ENCODE data around the gene NGF. TPM values are rescaled to one million over a fixed set of nuclear protein-coding genes. Genes with fewer than 3 reads are reported as not detected.
"Not testable (repeated sequence)": the region's sequence is repeated elsewhere in the genome, so short reads cannot be mapped to it uniquely, and the experiment has no call there.

The NGF gene
- total RNA-seq, 1 donor from 2014 or later, result 12.9 TPM

GRCh38 chr1:115363171-115363570 lies 25.1 kb upstream of the NGF start:
- H3K79me2 ChIP-seq (ENCODE audit: insufficient read depth, low read length), result no peaks in the 10 kb centered on the region
- peaks cover 26% of the 10 kb centered on the region for H3K9me3 Mint-ChIP-seq (ENCODE audit: unreplicated experiment)
- H2AFZ ChIP-seq (ENCODE audit: low read depth, low read length), result no peak overlapping the region
- H3K9ac ChIP-seq (ENCODE audit: low read length), result no peak overlapping the region
- H3K4me2 ChIP-seq (ENCODE audit: low read length), result no peak overlapping the region
- H3K27me3 ChIP-seq (ENCODE audit: insufficient read depth, low read length), result no peaks in the 10 kb centered on the region
- H4K20me1 ChIP-seq (ENCODE audit: insufficient read depth, low read length), result no peaks in the 10 kb centered on the region
- peaks cover 2% of the 10 kb centered on the region for H3K27me3 Mint-ChIP-seq (ENCODE audit: low read depth, unreplicated experiment)
- TF ChIP-seq EZH2 (IDR thresholded peaks at IDR 0.05; ENCODE audit: insufficient read depth, low read length), result no peak
- no peak for TF ChIP-seq CTCF (IDR thresholded peaks at IDR 0.05; ENCODE audit: insufficient read depth, low read depth, low read length)
- no peak overlapping the region for H3K27ac ChIP-seq (ENCODE audit: low read depth, low read length)
- peaks cover 4% of the 10 kb centered on the region for H3K4me1 ChIP-seq (ENCODE audit: insufficient read depth, low read length)
- no peak overlapping the region for H3K4me3 Mint-ChIP-seq (ENCODE audit: unreplicated experiment)
- no peaks in the 10 kb centered on the region for H3K36me3 Mint-ChIP-seq (ENCODE audit: low read depth, unreplicated experiment)
- H3K36me3 ChIP-seq (ENCODE audit: insufficient read depth, low read length), result no peaks in the 10 kb centered on the region
- no peak overlapping the region for H3K4me3 ChIP-seq (ENCODE audit: insufficient read depth, low read depth, low read length)
- H3K9me3 ChIP-seq (ENCODE audit: insufficient read depth, low read depth, low read length), result no peaks in the 10 kb centered on the region
- FAIRE-seq (no peak), DNase-seq (ENCODE audit: low read depth) (no peak)
- H3K4me1 Mint-ChIP-seq (ENCODE audit: low read depth, unreplicated experiment), result peaks cover 19% of the 10 kb centered on the region
- no peak overlapping the region for H3K27ac Mint-ChIP-seq (ENCODE audit: unreplicated experiment)

GRCh38 chr1:115360505-115361129 lies 22.6 kb upstream of the NGF start:
- not testable (repeated sequence) for H3K27me3 ChIP-seq (ENCODE audit: insufficient read depth, low read length); H3K36me3 Mint-ChIP-seq (ENCODE audit: low read depth, unreplicated experiment); FAIRE-seq; H3K36me3 ChIP-seq (ENCODE audit: insufficient read depth, low read length); H3K4me2 ChIP-seq (ENCODE audit: low read length); H3K27me3 Mint-ChIP-seq (ENCODE audit: low read depth, unreplicated experiment); H3K4me3 Mint-ChIP-seq (ENCODE audit: unreplicated experiment); H3K27ac ChIP-seq (ENCODE audit: low read depth, low read length); H2AFZ ChIP-seq (ENCODE audit: low read depth, low read length); H3K79me2 ChIP-seq (ENCODE audit: insufficient read depth, low read length); H3K4me1 ChIP-seq (ENCODE audit: insufficient read depth, low read length); H3K27ac Mint-ChIP-seq (ENCODE audit: unreplicated experiment); DNase-seq (ENCODE audit: low read depth); H3K9me3 ChIP-seq (ENCODE audit: insufficient read depth, low read depth, low read length); H4K20me1 ChIP-seq (ENCODE audit: insufficient read depth, low read length); H3K9ac ChIP-seq (ENCODE audit: low read length); H3K4me3 ChIP-seq (ENCODE audit: insufficient read depth, low read depth, low read length)
- Mint-ChIP-seq H3K9me3 (ENCODE audit: unreplicated experiment) (peaks cover 19% of the 10 kb centered on the region), H3K4me1 (ENCODE audit: low read depth, unreplicated experiment) (peaks cover 19% of the 10 kb centered on the region)

GRCh38 chr1:115359787-115360452 lies 21.9 kb upstream of the NGF start:
- H3K4me2 ChIP-seq (ENCODE audit: low read length); H3K36me3 Mint-ChIP-seq (ENCODE audit: low read depth, unreplicated experiment); H3K4me1 ChIP-seq (ENCODE audit: insufficient read depth, low read length); FAIRE-seq; DNase-seq (ENCODE audit: low read depth); H2AFZ ChIP-seq (ENCODE audit: low read depth, low read length); H3K27me3 ChIP-seq (ENCODE audit: insufficient read depth, low read length); H3K4me3 Mint-ChIP-seq (ENCODE audit: unreplicated experiment); H3K4me3 ChIP-seq (ENCODE audit: insufficient read depth, low read depth, low read length); H3K9me3 ChIP-seq (ENCODE audit: insufficient read depth, low read depth, low read length); H3K27ac ChIP-seq (ENCODE audit: low read depth, low read length); H4K20me1 ChIP-seq (ENCODE audit: insufficient read depth, low read length); H3K9ac ChIP-seq (ENCODE audit: low read length); H3K79me2 ChIP-seq (ENCODE audit: insufficient read depth, low read length); H3K27ac Mint-ChIP-seq (ENCODE audit: unreplicated experiment); H3K36me3 ChIP-seq (ENCODE audit: insufficient read depth, low read length): not testable (repeated sequence)
- Mint-ChIP-seq H3K27me3 (ENCODE audit: low read depth, unreplicated experiment) (peaks cover 12% of the 10 kb centered on the region), H3K4me1 (ENCODE audit: low read depth, unreplicated experiment) (peaks cover 16% of the 10 kb centered on the region), H3K9me3 (ENCODE audit: unreplicated experiment) (peaks cover 19% of the 10 kb centered on the region)
